ENCODE results near the gene PHACTR3.

PHACTR3 gene

DNA sequence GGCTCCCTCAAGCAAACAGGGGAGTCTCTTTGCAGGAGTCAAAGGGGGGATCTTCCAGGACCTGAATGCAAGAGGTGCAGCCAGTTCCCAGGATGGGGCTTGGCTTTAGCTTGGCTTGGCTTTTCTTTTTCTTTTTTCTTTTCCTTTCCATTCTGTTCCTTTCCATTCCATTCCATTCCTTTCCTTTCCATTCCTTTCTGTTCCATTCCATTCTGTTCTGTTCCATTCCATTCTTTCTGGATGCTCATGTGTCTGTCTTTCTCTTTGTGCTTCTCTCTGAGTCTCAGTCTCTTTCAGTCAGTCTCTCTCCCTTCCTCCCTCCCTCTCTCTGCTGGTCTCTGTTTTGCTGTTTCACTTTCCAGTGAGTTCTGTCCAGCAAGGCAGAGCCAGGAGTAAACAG, 163.3 kb downstream of the PHACTR3 start:
- DNase-seq, result no peak

DNA sequence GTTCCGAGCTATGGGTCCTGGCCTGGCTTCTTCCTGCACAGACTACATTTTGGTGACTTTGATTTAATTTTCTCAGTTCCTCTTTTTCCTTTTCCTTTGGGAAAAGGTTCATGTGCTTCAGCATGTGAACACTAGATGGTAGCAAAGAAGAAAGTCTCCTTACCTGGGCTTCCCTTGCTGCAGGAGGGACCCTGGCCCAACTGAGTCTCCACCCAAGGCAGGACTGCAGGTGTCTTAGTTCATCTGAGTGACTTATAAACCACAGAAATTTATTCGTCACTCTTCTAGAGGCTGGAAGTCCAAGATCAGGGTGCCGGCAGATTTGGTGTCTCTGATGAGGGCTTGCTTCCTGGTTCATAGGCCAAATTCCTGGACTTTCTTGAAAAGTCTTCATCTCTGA, 165.9 kb downstream of the PHACTR3 start:
- DNase-seq, result no peak

DNA sequence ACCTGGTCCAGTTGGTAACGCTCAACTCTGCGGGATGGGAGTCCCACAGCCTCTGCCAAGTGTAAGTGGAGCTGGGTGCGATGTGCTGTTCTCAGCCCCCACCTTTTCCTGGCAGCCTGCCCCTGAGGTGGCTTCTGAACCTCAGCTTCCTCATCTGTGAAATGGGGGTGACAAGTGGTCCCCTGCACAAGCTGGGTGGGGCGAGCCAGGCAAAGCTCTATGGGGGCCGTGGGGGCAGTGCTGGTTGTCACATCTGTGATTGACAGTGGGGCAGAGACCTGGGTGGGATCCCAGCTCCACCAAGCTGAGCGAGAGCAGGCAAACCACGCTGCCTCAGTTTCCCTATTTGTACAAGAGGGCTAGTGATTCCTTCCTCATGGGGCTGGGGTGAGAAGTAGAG, 166.5 kb downstream of the PHACTR3 start:
- no peak for DNase-seq

DNA sequence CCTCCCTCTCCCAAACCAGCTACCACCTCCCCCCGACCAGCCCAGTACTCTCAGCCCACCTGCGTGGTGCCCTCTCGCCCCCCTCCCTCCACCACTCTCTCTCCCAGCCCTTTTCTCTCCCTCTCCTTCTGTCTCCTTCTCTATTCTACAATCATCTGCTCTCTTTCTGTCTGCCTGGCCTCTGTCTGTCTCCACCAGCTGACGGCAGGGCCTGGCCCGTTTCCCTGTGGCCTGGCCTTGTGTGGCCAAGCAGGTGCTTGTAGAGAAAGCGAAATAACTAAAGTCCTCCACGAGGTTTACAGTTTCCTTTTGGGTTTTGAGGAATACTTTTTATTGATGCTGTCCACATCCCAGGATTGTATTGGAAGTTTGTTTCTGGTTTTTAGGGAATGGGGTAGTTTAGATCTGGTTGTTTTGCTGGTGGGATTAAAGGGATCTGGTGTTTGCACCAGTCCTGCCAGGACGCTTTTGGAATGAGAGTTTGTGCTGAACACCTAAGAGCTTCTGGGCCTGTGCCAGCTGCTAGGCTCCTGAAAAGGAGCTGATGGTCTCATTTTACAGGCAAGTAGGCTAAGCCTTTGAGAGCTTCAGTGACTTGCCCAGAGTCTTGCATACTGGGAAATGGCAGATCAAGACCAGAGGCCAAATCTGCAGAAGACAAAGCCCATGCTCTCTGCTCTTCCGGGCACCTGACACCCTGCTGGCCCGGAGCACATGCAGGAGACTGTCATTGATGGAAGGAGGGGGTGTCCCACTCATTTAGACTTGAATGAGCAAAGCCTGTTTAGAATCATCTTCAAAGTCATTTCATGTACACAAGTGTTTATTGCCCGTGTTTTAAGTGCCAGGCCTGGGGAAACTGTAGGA, 167.4 kb downstream of the PHACTR3 start:
- peak; percentile 49 for DNase-seq

DNA sequence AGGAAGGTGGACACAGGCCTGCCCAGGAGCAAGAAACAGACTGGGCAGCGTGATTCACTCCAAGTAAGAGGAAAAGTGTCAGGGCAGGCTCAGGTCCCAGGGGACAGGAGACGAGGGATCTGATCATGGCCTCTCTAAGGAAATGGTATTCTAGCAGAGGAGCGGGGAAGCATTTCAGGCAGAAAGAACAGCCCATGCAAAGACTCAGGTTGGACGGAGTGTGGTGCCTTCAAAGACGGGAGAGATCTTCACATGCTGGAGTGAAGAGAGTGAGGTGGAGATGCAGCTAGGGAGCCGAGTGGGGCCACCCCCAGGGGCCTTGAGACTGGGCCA, 168.0 kb downstream of the PHACTR3 start:
- DNase-seq, result no peak

DNA sequence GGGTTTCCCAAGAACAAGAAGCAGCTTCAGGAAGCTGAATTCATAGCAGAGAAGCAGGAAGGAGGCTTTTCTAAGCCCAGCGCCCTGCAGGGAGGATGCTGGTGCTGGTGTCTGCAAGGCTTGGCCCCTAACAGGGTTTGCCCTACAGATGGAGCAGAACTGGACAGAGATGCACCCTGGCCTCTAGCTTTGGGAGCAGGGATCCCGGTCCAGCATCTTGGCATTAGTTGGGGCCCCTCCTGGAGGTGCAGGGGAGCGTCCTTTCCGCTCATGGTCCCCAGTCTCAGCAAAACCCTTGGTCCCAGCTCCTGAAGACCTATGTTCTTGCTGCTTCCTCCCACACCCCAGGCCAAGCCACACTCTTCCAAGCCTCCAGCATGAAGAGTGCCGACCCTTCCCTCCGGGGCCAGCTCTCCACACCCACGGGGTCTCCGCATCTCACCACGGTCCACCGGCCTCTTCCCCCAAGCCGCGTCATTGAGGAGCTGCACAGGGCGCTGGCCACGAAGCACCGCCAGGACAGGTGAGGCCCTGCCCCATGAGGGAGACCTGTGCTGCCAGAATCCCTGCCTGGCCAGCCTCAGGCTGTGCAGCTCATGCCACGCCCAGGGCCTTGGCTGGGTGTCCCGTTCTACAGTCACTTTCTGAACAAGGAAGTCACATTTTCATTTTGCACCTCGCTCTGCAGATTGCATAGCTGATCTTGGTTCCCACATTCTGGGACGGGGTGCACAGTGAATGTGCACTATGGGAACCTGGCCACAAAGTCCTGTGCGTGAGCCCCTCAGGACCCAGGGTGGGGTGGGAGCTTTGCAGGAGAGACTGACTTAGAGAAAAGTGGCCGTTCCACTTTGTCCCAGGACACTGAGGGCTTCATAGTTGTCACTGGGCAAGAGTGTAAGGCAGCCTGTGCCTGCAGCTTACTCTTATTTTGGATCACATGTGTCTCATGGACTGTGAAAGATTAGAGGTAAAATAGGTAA, 168.9 kb downstream of the PHACTR3 start:
- DNase-seq, result no peak

DNA sequence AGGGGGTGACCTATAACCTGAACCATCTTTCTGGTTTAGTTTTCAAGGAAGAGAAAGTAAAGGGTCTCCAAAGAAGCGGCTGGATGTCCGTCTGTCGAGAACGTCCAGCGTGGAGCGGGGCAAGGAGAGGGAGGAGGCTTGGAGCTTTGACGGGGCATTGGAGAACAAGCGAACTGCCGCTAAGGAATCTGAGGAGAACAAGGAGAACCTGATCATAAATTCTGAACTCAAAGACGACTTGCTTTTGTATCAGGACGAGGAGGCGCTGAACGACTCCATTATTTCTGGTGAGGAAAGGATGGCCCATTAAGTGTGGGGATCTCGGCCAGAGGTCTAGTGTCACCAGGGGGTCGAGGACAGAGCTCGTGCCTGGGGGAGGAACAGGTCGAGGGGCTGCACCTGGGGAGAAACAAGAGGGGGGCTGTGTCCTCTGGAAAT, 169.9 kb downstream of the PHACTR3 start:
- no peak for DNase-seq

DNA sequence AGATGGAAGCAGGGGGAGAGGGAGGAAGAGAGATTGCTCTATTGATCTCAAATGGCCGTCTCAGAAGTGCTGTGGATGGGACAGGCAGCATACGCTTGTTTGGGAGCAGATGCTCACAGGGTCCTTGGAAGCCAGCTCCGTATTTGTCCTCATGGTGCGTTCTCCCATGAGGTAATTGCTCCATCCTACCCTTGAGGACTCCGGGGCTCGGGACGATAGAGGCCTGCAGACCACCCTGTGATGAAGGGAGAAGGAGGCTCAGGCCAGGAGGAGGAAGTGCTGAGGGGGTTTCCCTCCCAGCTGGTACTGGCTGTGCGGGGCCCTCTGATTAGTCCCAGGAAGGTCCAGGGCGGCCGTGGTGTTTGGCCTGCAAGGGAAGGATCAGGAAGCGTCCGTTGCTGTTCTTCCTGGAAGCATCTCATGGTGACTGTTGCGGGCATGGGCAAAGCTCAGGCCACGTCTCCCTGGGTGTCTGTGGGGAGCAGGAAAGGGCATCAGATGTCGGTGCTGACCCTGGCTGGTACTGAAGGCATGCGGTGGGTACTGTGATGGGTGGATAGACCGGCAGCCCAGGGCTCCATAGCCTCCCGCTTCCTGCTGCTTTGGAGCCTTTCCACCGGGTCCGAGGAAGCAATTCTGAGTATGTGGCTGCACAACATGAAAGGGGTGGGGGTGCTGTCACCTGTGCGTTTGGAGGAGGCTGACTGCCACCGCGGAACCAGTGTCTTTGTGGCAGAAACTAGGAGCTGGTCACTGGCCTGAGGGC, 170.8 kb downstream of the PHACTR3 start:
- no peak for DNase-seq

DNA sequence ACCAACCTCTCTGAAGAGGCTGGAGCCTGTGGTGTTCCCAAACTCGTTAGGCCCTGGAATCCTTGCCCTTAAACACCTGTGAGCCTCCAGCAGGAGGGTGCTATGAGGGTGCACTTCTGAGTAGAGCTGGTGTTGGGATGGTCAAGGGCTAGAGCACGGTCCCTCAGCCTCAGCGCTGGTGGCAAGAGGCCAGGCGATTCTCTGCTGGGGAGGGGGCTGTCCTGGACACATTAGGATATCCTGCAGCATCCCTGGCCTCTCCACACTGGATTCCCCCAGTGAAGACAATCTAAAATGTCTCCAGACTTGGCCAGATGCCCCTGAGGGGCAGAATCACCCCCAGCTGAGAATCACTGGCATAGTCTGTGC, 171.3 kb downstream of the PHACTR3 start:
- no peak for DNase-seq

DNA sequence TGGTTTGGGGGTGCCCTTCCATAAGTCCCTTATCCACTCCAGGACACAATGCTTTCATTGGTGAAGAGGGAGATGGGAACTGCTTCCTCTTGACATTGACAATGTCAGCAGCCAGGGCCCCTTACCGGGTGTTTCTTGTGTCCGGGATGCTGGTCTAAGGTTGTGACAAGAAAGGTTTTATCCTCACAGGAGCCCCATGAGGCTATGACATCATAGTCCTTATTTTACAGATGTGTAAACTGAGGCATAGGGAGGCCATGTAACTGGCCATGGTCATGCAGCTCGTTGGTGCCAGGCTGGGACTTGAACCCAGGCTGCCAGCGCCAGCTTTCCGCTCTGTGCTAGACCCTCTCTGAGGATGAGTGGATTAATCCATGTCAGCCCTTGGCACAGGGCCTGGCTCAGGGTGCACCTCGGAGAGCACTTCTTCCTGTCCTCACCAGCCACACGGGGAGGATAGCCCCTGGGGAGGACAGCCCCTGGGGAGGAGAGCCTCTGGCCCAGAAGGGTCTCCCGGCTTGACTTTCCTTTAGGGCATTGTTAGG, 171.8 kb downstream of the PHACTR3 start:
- no peak for DNase-seq

DNA sequence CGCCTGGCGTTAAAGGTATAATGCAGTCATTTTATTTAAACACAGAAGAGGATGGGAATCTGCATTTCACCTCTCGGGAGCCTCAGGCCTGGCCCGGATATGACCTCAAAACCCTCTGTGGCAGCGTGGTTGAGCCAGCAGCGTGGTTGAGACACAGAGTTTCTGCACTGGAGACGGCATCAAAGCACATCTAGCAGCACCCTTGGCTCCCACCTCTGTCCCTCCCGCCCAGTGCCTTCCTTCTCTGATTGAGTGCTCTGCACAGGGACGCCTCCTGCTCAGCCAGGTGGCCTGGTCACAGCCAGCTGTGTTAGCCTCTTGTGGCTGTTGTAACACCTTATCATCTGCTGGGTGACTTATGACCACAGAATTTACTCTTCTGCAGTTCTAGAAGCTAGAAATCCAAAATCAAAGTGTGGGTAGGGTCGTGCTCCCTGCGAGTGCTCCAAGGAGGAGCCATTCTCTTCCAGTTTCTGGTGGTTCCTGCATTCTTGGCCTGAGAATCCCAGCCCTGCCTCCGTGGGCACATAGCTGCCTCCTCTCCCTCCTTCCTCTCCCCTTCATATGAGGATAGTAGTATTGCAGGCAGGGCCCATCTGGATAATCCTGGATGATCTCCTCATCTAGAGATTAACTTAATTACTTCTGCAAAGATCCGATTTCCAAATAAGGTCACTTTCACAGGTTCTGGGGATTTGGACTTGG, 172.4 kb downstream of the PHACTR3 start:
- no peak for DNase-seq

DNA sequence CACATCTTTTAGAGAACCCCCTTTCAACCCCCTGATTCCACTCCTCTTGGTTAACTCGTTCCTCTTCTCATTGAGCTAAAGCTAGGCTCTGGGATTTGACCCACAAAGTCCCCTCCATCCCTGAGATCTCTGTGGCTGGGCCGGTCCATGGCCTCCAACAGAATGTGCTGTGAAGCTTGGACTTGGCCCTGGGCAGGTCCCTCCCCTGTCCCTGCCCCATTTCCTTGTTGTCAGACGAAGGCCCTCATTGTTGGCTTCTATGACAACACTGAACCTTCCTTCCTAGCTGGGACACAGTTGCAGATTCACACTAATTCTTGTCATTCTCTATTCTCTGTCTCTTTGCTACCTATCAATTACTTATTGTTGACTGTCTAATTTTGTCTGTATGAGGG, 173.0 kb downstream of the PHACTR3 start:
- DNase-seq, result no peak

DNA sequence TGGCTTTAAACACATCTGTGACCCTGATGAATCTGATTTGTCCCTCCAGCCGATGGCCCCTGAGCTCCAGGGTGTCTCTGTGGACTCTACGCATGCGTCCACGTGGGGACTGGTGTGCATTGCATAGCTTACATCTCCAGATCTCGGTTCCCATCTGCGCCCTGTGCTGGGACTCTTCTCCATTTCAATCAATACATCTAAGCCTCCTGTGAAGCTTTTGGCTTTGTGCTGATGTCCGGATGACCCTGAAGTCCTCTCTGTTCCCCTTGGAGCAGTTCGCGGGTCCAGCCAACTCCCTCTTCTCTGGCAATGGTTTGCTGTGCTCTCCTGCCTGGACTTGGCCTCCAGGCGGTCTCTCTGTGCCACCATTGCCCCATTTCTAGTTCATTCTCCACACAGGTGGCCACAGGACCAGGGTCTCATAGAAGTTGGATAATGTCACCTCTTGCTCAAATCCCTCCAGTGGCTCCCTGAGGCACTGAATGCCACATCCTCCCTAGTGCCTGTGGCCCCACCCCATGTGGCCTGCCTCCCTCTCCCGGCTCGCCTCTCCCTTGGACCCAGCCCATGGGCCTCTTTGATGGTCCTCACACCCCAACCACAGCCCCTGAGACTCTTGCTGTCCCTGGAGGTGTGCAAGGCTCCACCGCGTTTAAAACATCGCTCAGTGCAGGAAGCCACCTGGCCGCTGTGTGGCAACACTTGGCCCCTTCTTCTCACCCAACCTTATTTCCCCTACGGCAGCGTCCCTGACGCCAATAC, 173.7 kb downstream of the PHACTR3 start:
- no peak for DNase-seq

DNA sequence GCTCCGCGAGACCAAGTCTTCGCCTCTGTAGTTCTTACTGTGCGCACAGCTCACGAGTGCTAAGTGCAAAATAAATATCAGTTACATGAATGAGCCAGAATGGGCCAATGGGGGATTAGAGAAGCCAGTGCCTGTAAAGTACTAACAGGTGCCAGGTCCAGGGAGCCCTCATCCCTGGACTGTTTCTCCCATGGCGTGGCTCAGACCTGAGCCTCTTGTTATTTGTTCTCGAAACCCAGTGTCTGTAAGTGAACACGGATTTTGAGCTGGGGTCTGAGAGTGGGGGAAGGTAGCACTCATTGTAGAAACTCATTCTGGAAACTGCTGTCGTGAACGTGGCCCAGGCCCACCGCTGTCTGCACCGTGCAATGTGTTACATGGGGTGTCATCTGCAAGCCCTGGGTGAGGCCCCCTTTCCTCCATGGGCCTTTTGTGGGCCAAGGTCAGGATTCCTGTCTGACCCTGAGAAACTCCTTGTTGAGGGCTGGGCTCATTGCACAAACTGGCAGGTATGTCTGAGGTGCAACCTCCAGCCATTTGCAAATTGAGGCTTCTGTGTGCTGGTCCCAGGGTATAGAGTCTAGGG, 174.4 kb downstream of the PHACTR3 start:
- no peak for DNase-seq

DNA sequence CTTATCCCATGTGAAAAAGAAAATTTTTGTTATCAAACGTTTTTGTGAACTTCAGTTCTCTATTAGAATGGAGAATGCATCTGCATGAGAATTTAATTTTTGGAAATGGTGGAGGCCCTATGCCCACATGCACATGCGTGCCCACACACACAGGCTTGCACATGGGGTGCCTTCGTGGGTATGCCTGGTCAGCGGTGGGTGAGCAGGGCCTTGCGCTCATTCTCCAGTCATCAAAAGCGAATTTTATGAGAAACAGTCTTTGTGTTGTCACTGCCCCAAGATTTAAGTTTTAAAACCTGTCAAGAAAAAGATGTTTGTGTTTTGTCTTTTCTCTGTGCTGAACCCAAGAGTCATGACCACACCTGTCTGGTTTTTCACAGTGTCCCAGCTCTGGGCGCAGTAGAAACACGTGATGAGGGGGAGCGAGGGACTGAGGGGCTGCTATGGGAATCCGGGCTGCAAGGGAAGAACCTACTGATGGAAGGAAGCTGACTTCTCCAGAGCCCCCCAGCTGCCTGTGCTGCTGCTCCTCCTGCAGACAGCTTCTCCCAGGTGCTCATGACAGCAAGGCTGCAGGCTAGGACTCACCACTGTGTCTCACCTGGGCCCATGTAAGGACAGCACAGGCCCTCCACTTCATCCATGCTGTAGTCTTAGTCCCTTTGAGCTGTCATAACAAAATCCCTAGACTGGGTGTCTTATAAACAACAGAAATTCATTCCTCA, 175.5 kb downstream of the PHACTR3 start:
- no peak for DNase-seq

DNA sequence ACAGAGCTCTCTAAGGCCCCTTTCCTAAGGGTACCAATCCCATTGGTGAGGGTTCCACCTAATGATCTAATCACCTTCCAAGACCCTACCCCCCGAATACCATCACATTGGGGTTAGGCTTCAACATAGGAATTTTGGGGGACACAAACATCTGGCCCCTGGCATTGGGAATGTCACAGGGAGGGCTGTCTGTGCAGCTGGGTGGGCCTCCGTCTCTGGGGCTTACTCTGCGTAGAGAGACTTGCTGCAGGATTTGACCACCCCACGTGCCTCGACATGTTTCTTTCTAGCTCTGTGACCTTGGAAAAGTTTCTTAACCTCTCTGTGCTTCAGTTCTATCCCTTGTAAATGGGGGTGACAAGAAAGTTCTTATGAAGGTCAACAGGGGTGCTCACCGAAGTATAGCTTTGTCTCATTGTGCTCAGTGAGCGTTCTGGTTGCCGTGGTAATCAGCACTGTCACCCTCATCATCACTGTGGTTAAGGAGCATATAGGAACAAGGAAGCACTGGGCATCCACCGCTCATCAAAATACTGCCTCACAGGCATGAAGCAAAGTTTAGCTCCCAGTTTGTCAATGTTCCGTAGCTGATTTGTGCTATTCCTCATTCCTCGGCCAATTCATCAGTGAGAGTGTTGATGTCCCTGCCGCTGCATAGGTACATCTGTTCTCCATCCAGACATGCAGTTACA, 176.3 kb downstream of the PHACTR3 start:
- DNase-seq, result no peak

DNA sequence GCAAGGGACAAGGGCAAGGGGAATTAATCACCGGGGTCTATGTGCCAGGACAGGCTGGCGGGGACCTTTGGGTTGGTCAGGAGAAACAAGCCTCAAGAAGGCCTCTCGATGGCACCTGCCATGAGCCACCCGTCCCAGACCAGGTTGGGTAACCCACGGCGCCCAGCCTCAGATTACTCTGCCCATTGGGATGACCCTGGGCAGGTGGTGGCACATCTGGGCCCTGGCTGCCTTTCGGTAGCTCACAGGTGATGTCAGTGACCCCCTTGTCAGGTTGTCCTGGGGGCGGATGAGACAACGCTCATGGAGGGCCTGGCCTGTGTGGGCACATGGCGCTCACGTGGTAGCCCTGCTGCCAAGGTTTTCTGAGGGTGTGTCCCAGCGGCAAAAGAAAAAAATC, 176.9 kb downstream of the PHACTR3 start:
- no peak for DNase-seq

DNA sequence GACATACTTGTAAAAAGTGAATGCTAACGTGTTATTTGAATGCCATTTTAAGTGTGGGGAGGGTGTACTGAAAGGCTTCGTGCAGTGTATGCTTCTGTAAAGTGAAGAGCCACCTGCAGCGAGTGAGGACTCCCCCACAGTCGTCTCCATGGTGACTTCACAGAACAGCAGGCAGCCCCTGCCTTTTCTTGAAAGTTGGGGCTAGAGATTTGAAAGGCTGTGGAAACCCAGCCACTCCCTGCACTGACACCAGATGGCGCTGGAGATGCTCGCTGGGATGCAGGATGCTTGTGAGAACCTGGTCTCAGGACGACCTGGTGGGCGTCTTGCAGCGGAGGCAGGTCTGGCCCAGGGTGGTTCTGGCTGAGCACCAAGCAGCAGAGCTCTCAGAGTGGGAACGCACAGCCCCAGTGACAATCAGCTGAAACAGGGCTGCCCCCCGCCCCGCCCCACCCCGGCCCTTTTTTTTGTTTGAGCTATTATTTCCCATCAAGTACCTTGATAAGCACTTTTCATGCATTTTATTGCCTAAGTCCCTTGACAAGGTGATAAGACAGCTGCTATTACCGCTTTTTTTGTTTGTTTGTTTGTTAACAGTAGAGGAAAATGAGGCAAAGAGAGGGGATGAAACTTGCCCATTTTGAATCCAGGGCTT, 178.8 kb downstream of the PHACTR3 start:
- DNase-seq, result peak; percentile 62

DNA sequence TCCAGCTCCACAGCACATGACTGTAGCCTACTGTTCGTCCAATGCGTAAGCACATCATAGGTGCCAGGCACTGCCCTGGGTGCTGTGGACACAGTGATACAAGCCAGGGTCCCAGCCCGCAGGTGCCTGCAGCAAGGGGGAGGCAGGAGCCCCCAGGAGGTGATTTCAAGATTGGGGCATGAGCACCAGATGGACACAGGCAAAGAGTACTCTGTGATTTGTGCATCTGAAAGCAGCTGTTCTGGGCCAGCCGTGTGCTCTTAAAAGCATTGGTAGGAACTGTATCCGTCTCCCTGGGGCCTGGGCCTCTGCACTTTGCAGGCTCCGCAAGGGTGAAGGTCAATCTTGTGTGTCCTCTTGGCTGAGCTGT, 179.3 kb downstream of the PHACTR3 start:
- DNase-seq, result no peak
